Stimulated activated CD4-positive, alpha-beta T cell treated with anti-CD3 and anti-CD28 coated beads, Interleukin-12 subunit alpha, Interleukin-12 subunit beta, amount 100 ng/mL, for 48 hours (primary cell): Measurements from ENCODE around the gene PPP2R2B.
"Not testable (repeated sequence)": the region's sequence is repeated elsewhere in the genome, so short reads cannot be mapped to it uniquely, and the experiment has no call there.

Experiments used
- DNase-seq, 3 donors: peaks; one replicate each; pipeline ENCODE4 v3.0.0-alpha.2; 2020; ENCODE audit warnings: low read depth in 2 of 3, low spot score in 1 of 3

PPP2R2B gene

GRCh38 chr5:146562461-146562860, 316.1 kb downstream of the PPP2R2B start:
- no peak for DNase-seq

GRCh38 chr5:146561711-146562110, 316.8 kb downstream of the PPP2R2B start:
- DNase-seq: no peak

- DNase-seq: no peak
Measured at GRCh38 chr5:146560205-146560812, 318.2 kb downstream of the PPP2R2B start.

GRCh38 chr5:146556884-146557283, 321.7 kb downstream of the PPP2R2B start:
- not testable (repeated sequence) for DNase-seq

GRCh38 chr5:146553446-146553845, 325.1 kb downstream of the PPP2R2B start:
- no peak for DNase-seq

- DNase-seq: no peak
Measured at GRCh38 chr5:146549615-146550014, 328.9 kb downstream of the PPP2R2B start.

GRCh38 chr5:146548781-146549449, 329.6 kb downstream of the PPP2R2B start:
- DNase-seq: no peak

- DNase-seq: no peak
Measured at GRCh38 chr5:146544232-146544631, 334.3 kb downstream of the PPP2R2B start.

GRCh38 chr5:146541958-146542849, 336.4 kb downstream of the PPP2R2B start:
- DNase-seq: peak; percentile 45 to 75 (median 56)

- no peak for DNase-seq
Measured at GRCh38 chr5:146540414-146540813, 338.1 kb downstream of the PPP2R2B start.

- no peak for DNase-seq
Measured at GRCh38 chr5:146539973-146540372, 338.6 kb downstream of the PPP2R2B start.

- no peak for DNase-seq
Measured at GRCh38 chr5:146538432-146538831, 340.1 kb downstream of the PPP2R2B start.

- no peak for DNase-seq
Measured at GRCh38 chr5:146533882-146534281, 344.7 kb downstream of the PPP2R2B start.

GRCh38 chr5:146533260-146533857, 345.2 kb downstream of the PPP2R2B start:
- peak; percentile 58 to 74 (median 67) for DNase-seq
